K562 (cell line): ENCODE data around the gene POLD4. TPM values are rescaled to one million over a fixed set of nuclear protein-coding genes. Genes with fewer than 3 reads are reported as not detected.

Source experiments
- GATA2 ChIP-seq: sonication (generic); formaldehyde crosslinking; IDR thresholded peaks from 2 replicates; pipeline ENCODE4 v1.4.0; 2020; ENCODE audit warnings: mild to moderate bottlenecking, missing genetic modification reagents
- KDM2B ChIP-seq: fragments of 250-450 bp; sonication (Bioruptor Pico); IDR thresholded peaks from 2 replicates; pipeline ENCODE4 v1.8.0; 2021; ENCODE audit warnings: mild to moderate bottlenecking, moderate library complexity
- LCOR ChIP-seq: sonication (generic); formaldehyde crosslinking; IDR thresholded peaks from 2 replicates; pipeline ENCODE4 v1.8.0; 2022; ENCODE audit warnings: mild to moderate bottlenecking, missing genetic modification reagents
- MTA3 ChIP-seq: fragments of 450-650 bp; formaldehyde crosslinking; IDR thresholded peaks from 2 replicates; pipeline ENCODE4 v1.6.1; 2017; ENCODE audit warnings: mild to moderate bottlenecking, borderline replicate concordance
- NBN ChIP-seq: fragments of 450-650 bp; IDR thresholded peaks from 2 replicates; pipeline ENCODE4 v1.6.1; 2016; ENCODE audit warnings: low read depth, mild to moderate bottlenecking
- NRF1 ChIP-seq, 2 experiments: fragments of 450-650 bp; IDR thresholded peaks in 1 of 2; conservative IDR thresholded peaks in 1 of 2; 2 replicates each; pipeline ENCODE4 v1.6.1; 2014; ENCODE audit warnings: mild to moderate bottlenecking in 2 of 2
- PYGO2 ChIP-seq: fragments of 450-650 bp; IDR thresholded peaks from 2 replicates; pipeline ENCODE4 v1.6.1; 2016; ENCODE audit warnings: mild to moderate bottlenecking, missing genetic modification characterization, moderate library complexity, missing compliant biosample characterization
- polyA plus RNA-seq, 8 experiments: library from polyadenylated mRNA; depleted of rRNA in 4 of 8; stranded (reverse) in 5 of 8; unstranded in 3 of 8; fragments of >200 nt; fragmentation: Nextera tagmentation in 2 of 8; fragmentation: Illumina TruSeq in 1 of 8; extraction: Ambion mirVana in 2 of 8; extraction: Trizol in 1 of 8; gene quantifications; 2 replicates each; pipeline versions ENCODE4 v1.2.1 to v1.2.3, GENCODE V29; 2011 to 2014; ENCODE audit warnings: inconsistent platforms in 1 of 8, missing spikeins in 1 of 8
- total RNA-seq, 7 experiments: library from RNA; depleted of rRNA in 6 of 7; stranded (reverse); fragments of >200 nt in 6 of 7; fragmentation: Illumina TruSeq in 2 of 7; extraction: Trizol in 2 of 7; gene quantifications; 2 replicates each; pipeline versions ENCODE4 v1.2.1 to v1.2.3, GENCODE V29; 2011 to 2021; ENCODE audit warnings: low replicate concordance in 1 of 7
- TF ChIP-seq, protein P1 (sequence below), 2 experiments: fragments of 450-650 bp; IDR thresholded peaks; 2 replicates each; pipeline ENCODE4 v1.6.1; 2018; ENCODE audit warnings: mild to moderate bottlenecking in 2 of 2, low read depth in 1 of 2; ENCODE audit not compliant: partially characterized antibody in 2 of 2
- TF ChIP-seq, protein P2 (sequence below), 2 experiments: IDR thresholded peaks; 2 replicates each; pipeline ENCODE4 v1.6.1; 2012; ENCODE audit warnings: improper control_type of control experiment in 2 of 2, low read depth in 2 of 2, low read length in 2 of 2, borderline replicate concordance in 1 of 2

The POLD4 gene
- total and polyA plus RNA-seq, 9 of the 15 experiments (the other 6 are each of a cell fraction or from before 2014, with no cell fraction given), result 5.8 to 64.5 (median 18.3) TPM

DNA sequence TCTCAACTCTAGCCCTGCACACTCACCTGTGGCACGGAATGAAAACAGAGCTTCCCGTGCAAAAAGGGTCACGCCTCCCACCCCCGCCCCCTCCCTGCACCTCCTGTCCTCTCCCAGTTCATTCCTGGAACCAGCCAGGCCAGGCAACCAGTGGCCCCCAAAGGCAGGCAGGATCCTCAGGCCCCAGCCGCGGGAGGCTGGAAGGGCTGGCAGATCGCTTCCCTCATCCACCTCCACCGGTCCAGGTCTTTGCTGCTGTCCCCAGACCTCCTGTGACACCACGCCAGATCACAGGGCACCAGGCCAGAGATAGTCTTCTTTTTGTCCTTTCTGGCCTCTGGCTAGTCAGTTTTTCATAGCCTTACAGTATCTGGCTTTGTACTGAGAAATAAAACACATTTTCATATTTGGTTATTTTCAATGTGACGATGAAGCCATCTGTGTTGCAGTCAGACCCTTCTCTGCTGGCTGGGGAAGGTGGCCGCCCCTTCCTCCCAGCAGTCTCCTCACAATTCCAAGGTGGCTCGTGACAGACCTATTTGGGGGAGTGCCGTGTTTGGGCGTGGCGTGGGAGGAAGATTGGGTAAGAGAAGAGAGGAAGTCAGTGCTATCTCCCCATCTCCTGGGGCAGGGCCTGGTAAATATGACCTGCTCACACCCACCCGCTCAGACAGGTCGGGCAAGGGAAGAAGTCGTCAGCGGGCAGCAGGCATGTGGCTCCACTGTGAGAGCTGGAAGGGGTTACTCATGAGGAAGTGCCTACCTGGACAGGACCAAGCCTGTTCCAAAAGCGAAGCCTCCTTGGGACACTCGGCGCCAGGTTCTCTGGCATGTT, 40.9 kb downstream of the POLD4 start (continued):
- TF ChIP-seq, protein P1, sequence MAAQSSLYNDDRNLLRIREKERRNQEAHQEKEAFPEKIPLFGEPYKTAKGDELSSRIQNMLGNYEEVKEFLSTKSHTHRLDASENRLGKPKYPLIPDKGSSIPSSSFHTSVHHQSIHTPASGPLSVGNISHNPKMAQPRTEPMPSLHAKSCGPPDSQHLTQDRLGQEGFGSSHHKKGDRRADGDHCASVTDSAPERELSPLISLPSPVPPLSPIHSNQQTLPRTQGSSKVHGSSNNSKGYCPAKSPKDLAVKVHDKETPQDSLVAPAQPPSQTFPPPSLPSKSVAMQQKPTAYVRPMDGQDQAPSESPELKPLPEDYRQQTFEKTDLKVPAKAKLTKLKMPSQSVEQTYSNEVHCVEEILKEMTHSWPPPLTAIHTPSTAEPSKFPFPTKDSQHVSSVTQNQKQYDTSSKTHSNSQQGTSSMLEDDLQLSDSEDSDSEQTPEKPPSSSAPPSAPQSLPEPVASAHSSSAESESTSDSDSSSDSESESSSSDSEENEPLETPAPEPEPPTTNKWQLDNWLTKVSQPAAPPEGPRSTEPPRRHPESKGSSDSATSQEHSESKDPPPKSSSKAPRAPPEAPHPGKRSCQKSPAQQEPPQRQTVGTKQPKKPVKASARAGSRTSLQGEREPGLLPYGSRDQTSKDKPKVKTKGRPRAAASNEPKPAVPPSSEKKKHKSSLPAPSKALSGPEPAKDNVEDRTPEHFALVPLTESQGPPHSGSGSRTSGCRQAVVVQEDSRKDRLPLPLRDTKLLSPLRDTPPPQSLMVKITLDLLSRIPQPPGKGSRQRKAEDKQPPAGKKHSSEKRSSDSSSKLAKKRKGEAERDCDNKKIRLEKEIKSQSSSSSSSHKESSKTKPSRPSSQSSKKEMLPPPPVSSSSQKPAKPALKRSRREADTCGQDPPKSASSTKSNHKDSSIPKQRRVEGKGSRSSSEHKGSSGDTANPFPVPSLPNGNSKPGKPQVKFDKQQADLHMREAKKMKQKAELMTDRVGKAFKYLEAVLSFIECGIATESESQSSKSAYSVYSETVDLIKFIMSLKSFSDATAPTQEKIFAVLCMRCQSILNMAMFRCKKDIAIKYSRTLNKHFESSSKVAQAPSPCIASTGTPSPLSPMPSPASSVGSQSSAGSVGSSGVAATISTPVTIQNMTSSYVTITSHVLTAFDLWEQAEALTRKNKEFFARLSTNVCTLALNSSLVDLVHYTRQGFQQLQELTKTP (IDR thresholded peaks at IDR 0.05; ENCODE audit: low read depth in 1 of 2, partially characterized antibody in 2 of 2), result peak; percentile 33 to 53
- TF ChIP-seq KDM2B (CRISPR knock-in tag) (no peak), LCOR (peak; percentile 94), GATA2 (peak; percentile 96), MTA3 (peak; percentile 90; the same call in 1 of the 2 replicates), NRF1 (conservative IDR thresholded peaks at IDR 0.05 in 1 of 2, IDR thresholded peaks at IDR 0.05 in 1 of 2) (peak; percentile 32 to 54; a peak in 3 of 4 replicates), PYGO2 (tag) (peak; percentile 43; the same call in 1 of the 2 replicates), NBN (peak; percentile 52; the same call in 1 of the 2 replicates)
- TF ChIP-seq, protein P2, sequence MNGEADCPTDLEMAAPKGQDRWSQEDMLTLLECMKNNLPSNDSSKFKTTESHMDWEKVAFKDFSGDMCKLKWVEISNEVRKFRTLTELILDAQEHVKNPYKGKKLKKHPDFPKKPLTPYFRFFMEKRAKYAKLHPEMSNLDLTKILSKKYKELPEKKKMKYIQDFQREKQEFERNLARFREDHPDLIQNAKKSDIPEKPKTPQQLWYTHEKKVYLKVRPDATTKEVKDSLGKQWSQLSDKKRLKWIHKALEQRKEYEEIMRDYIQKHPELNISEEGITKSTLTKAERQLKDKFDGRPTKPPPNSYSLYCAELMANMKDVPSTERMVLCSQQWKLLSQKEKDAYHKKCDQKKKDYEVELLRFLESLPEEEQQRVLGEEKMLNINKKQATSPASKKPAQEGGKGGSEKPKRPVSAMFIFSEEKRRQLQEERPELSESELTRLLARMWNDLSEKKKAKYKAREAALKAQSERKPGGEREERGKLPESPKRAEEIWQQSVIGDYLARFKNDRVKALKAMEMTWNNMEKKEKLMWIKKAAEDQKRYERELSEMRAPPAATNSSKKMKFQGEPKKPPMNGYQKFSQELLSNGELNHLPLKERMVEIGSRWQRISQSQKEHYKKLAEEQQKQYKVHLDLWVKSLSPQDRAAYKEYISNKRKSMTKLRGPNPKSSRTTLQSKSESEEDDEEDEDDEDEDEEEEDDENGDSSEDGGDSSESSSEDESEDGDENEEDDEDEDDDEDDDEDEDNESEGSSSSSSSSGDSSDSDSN (IDR thresholded peaks at IDR 0.05; ENCODE audit: borderline replicate concordance in 1 of 2, low read depth in 2 of 2, low read length in 2 of 2), result 0 out of 4 replicates have a peak, but pooled peaks of 1 of the 2 experiments have one; percentile 58
